GM18505 (cell line): ENCODE data around the gene PEX19.

Experiments used
- ATAC-seq: cut with Tn5 transposase; IDR thresholded peaks from one replicate; pipeline ENCODE4 v1.9.1; 2021; ENCODE audit not compliant: unreplicated experiment
- POLR2A ChIP-seq: IDR thresholded peaks from 4 replicates; pipeline ENCODE4 v1.6.1; 2011; ENCODE audit warnings: borderline replicate concordance; ENCODE audit not compliant: insufficient read depth, insufficient read length; ENCODE audit errors: extremely low read depth

PEX19 gene

DNA sequence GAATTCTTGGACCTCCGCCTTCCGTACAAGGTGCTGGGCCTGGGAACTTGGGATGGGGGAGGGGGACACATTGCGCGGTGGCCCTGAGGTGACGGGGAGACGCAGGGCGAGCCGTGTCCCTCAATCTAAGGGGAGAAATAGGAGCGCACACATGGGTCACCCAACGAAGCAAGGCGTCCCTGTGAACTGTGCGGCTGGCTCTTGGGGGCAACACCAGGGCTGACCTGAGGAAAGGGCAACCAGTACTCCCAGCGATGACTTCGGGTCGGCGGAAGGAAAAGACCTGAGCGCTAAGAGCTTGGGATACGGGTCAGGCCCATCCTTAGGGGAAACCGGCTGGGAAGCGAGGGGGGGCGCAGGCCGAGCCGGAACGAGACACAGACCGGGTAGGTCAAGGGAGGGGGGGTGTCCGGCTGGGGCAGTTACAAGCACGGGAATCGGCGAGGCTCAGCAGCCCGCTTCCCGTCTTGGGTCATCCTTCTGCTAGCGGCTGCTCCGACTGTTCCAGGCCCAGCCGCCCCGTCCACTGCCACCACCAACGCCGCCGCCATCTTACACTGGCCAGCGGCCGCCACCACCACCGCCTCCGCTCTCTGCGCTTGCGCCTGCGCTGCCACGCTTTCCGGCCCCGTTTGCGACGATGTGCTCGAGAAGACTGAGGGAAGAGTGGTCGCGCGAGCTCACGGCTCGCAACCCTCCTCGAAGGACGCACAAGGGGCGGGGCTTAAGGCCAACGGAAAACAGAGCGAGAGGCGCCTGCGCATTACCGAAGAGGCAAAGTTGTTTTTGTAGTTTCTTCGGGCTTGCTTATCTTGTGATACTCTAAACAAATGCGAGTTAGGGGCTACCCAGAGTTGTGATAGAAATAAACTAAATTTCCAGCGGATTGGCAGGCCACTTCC, 22.8 kb downstream of the PEX19 start, which contains the start of gene DCAF8:
Gene DCAF8 (minus strand): TSS at position 657 of the 902 bp plus-strand sequence. CDS start 18,541 bp downstream, outside the sequence.
- TF ChIP-seq POLR2A: peak; percentile 95

GRCh38 chr1:160261556-160261892, 23.4 kb downstream of the PEX19 start:
- ATAC-seq: no peak
- TF ChIP-seq POLR2A: no peak

More for the DNA sequence above, 22.8 kb downstream of the PEX19 start, which contains the start of gene DCAF8:
- peak; percentile 77 for ATAC-seq

GRCh38 chr1:160260406-160261382, 24.2 kb downstream of the PEX19 start:
- TF ChIP-seq POLR2A: no peak
- ATAC-seq: no peak

DNA sequence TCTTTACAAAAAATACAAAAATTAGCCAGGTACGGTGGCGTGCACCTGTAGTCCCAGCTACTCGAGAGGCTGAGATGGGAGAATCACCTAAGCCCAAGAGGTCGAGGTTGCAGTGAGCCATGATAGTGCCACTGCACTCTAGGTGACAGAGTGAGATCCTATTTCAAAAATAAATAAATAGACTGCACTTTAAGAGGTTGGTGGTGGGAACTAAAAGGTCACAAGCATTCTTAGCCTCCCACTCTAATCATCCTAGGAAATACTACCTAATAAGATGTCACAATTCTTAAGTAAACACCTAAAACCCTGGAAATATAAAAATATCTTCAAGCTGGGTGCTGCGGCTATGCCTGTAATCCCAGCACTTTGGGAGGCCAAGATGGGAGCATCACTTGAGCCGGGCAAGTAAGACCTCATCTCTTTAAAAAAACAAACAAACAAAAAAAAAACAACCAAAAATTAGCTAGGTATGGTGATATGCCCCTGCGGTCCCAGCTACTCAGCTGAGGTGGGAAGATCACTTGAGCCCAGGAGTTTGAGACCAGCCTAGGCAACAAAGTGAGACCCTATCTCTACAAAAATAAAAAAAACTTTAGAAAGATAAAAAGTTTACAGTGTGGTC, 26.6 kb downstream of the PEX19 start:
- no peak for TF ChIP-seq POLR2A
- no peak for ATAC-seq

GRCh38 chr1:160257411-160258015, 27.4 kb downstream of the PEX19 start:
- no peak for TF ChIP-seq POLR2A
- ATAC-seq: no peak

DNA sequence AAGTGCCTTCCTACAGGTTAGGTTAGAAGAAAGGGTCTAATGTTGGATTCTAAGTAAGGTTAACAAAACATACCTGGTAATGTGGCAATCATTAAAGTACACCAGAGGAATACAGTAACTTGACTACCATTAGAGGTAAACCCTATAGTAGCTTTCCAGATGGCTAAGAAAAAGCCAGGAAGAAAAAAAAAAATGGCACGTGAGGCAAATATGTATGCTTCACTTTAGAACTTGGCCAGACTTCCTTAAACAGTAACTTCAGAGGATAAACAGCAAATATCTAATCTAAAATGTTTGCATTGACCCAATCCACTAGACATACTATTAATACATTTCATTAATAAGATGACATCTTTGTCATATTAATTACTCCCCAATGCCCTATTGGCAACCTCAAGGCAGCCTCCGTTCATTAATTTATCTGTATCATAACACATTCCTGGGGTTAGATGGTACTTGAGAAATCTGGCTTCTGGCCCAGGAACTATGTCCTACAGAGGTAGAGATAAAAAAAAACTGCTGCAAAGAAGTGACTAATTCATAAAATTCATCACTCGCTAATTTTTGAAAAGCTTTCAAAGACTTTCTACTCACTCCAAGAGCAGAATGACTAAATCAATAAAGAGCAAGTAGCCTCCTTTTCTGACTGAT, 28.4 kb downstream of the PEX19 start:
- no peak for ATAC-seq
- no peak for TF ChIP-seq POLR2A

DNA sequence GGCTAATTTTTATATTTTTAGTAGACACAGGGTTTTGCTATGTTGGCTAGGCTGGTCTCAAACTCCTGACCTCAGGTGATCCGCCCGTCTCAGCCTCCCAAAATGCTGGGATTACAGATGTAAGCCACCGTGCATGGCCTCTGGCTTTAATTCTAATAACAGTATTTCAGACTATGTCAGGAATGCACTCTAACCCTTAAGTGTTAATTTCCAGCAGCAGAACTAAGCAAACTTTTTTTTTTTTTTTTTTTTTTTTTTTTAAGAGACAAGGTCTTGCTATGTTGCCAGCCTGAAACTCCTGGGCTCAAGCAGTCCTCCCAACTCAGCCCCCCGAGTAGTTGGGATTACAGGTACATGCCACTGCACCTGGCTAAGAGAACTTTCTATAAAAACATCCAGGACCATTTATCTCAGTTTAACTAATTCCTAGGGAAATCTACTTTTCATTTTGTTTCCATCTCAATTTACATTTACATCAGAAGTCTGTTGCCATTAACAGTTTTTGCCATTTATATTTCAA, 29.1 kb downstream of the PEX19 start:
- no peak for ATAC-seq
- TF ChIP-seq POLR2A: no peak

GRCh38 chr1:160251687-160252526, 33.0 kb downstream of the PEX19 start:
- no peak for ATAC-seq

GRCh38 chr1:160251011-160251410, 33.9 kb downstream of the PEX19 start:
- no peak for TF ChIP-seq POLR2A
- ATAC-seq: no peak

More at GRCh38 chr1:160251687-160252526, 33.0 kb downstream of the PEX19 start:
- TF ChIP-seq POLR2A: no peak

GRCh38 chr1:160247053-160247452, 37.9 kb downstream of the PEX19 start:
- no peak for ATAC-seq
- no peak for TF ChIP-seq POLR2A

DNA sequence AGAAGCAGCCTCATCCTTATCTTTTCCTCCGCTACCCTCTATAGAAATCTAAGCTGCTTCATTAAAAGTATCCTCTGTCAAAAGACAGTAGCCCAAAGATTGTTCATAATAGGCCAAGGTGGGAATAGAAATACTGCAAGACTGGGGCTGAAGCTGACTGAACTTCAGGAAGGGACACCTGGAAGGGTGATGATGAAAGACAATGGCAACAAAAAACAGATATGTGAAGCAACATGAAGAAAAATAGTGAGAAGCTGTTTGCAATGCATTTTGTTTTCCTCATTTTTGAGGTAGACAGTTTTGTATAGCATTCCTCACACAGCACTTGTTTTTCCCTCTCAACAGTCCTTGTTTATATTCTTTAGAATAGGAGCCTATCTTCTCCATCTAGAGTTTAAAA, 39.5 kb downstream of the PEX19 start:
- ATAC-seq: no peak
- no peak for TF ChIP-seq POLR2A

DNA sequence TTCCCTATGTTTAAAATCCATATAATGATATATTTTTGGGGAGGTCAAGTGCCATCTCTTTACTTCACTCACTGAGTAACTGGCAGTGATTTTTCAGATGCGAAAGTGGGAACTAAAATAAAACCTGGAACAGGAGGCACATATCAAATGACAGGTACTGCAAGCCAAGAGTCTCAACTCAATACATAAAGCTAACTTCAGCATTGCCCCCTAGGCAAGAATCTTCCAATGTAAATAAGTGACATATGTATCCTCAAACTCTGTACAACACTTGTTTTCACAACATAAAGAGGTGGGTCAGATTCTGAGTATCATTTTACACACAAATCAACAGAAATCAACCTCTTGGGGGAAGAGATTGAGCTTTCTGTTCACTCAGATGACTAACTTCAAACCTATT, 40.7 kb downstream of the PEX19 start:
- TF ChIP-seq POLR2A: no peak
- no peak for ATAC-seq

DNA sequence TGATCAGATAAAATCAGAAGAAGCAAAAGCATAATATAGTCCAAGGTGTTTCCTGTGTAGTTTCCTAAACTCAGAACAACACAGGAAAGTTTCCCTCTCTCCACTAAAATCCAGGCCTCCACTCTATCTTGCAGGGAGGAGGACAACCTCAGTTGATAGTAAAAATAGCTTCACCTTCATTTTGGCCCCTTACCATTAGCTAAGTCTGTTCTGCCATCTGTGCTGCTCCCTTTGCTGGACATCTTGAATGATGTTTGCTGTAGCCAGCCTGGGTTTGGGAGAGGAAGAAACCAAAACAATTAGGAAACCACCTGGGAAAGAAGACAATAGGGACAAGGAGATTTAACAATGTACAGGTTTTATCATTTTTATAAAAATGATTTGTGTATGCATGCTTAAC, 41.2 kb downstream of the PEX19 start:
- ATAC-seq: no peak
- TF ChIP-seq POLR2A: no peak
